Esophagus muscularis mucosa (tissue), 4 donors: Measurements from ENCODE around the gene AAK1. TPM values are rescaled to one million over a fixed set of nuclear protein-coding genes. Genes with fewer than 3 reads are reported as not detected.

Source experiments
- DNase-seq: peaks from one replicate; pipeline ENCODE4 v3.0.0-alpha.2; 2017; ENCODE audit errors: extremely low spot score
- H3K27ac ChIP-seq, 4 donors: fragments of 200-600 bp; sonication (generic); replicated peaks in 1 of 4; 1 replicate in 3 of 4; 2 replicates in 1 of 4; pipeline ENCODE4 v1.5.1; 2016 to 2019; ENCODE audit warnings: mild to moderate bottlenecking in 1 of 4
- H3K27me3 ChIP-seq, 4 donors: fragments of 200-600 bp; sonication (generic); one replicate each; pipeline versions ENCODE4 v1.5.1 to v1.6.0; 2016 to 2019
- H3K36me3 ChIP-seq, 4 donors: fragments of 200-600 bp; sonication (generic); one replicate each; pipeline ENCODE4 v1.5.1; 2016 to 2019
- H3K4me1 ChIP-seq, 4 donors: fragments of 200-600 bp; sonication (generic); one replicate each; pipeline ENCODE4 v1.5.1; 2016 to 2019
- H3K4me3 ChIP-seq, 4 donors: fragments of 200-600 bp; sonication (generic); 1 replicate in 2 of 4; 2 replicates in 2 of 4; pipeline ENCODE4 v1.5.1; 2016 to 2019; ENCODE audit warnings: mild to moderate bottlenecking in 4 of 4, moderate library complexity in 1 of 4
- H3K9me3 ChIP-seq, 4 donors: fragments of 200-600 bp; sonication (generic); 1 replicate in 3 of 4; 2 replicates in 1 of 4; pipeline ENCODE4 v1.5.1; 2016 to 2019
- EP300 ChIP-seq: sonication (generic); formaldehyde crosslinking; IDR thresholded peaks from one replicate; pipeline ENCODE4 v1.6.1; 2017; ENCODE audit warnings: antibody characterized with exemption
- POLR2A ChIP-seq: fragments of 450-650 bp; IDR thresholded peaks from one replicate; pipeline ENCODE4 v1.6.1; 2017; ENCODE audit warnings: antibody characterized with exemption, moderate library complexity, mild to moderate bottlenecking, low read depth
- POLR2AphosphoS5 ChIP-seq, 2 donors: sonication (generic); formaldehyde crosslinking; IDR thresholded peaks; one replicate each; pipeline ENCODE4 v1.6.1; 2017; ENCODE audit warnings: antibody characterized with exemption in 2 of 2
- WGBS: methylation state at CpG from one replicate; pipeline ENCODE4 v1.1.5; 2018; 5-methylcytosine and 5-hydroxymethylcytosine counted together
- intact Hi-C: fragments of 100-400 bp; cut with DNase I; formaldehyde crosslinking; loops from one replicate; pipeline ENCODE4 v1.15.1; 2023
- total RNA-seq, 4 donors: library from RNA; depleted of rRNA; stranded (reverse); fragments of >200 nt; gene quantifications; one replicate each; pipeline versions ENCODE4 v1.1.0 to v1.2.1, GENCODE V29; 2016
- TF ChIP-seq, protein P1 (sequence below), 3 experiments: fragments of 200-600 bp in 2 of 3; fragments of 450-650 bp in 1 of 3; sonication (generic) in 2 of 3; IDR thresholded peaks; one replicate each; pipeline ENCODE4 v1.5.1; 2017 to 2019; ENCODE audit warnings: antibody characterized with exemption in 3 of 3, mild to moderate bottlenecking in 2 of 3, moderate library complexity in 1 of 3

AAK1 gene
- total RNA-seq, 4 donors from 2014 or later = 27.8 to 53.2 (median 41.9) TPM

- Histone ChIP-seq H3K27me3 (no peaks in the 10 kb centered on the region), H3K4me3 (no peak overlapping the region), H3K9me3 (no peaks in the 10 kb centered on the region), H3K4me1 (peaks cover 16 to 58% (median 38%) of the 10 kb centered on the region in 4 donors), H3K27ac (no peak overlapping the region), H3K36me3 (peaks cover 0 to 20% (median 17%) of the 10 kb centered on the region in 4 donors)
- WGBS = 82% methylated on average over 5 of the region's 5 CpGs
- no peak for DNase-seq
- TF ChIP-seq EP300 (no peak), POLR2A (no peak), POLR2AphosphoS5 (IDR thresholded peaks at IDR 0.05) (no peak)
- TF ChIP-seq, protein P1, sequence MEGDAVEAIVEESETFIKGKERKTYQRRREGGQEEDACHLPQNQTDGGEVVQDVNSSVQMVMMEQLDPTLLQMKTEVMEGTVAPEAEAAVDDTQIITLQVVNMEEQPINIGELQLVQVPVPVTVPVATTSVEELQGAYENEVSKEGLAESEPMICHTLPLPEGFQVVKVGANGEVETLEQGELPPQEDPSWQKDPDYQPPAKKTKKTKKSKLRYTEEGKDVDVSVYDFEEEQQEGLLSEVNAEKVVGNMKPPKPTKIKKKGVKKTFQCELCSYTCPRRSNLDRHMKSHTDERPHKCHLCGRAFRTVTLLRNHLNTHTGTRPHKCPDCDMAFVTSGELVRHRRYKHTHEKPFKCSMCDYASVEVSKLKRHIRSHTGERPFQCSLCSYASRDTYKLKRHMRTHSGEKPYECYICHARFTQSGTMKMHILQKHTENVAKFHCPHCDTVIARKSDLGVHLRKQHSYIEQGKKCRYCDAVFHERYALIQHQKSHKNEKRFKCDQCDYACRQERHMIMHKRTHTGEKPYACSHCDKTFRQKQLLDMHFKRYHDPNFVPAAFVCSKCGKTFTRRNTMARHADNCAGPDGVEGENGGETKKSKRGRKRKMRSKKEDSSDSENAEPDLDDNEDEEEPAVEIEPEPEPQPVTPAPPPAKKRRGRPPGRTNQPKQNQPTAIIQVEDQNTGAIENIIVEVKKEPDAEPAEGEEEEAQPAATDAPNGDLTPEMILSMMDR (IDR thresholded peaks at IDR 0.05) = no peak
- intact Hi-C loops = loop anchor here (5.0 kb wide), 2 partner anchors 208 to 422 kb away; partner anchors contain the start of genes AAK1 and ANTXR1
These were observed 208.8 kb downstream of the AAK1 start for GRCh38 chr2:69434753-69435152.

- peaks cover under 1 to 34% (median 24%) of the 10 kb centered on the region in 4 donors for H3K4me1 ChIP-seq
- no peak for DNase-seq
- no peaks in the 10 kb centered on the region for H3K9me3 ChIP-seq
- no peak overlapping the region for H3K4me3 ChIP-seq
- TF ChIP-seq POLR2A = no peak
- TF ChIP-seq POLR2AphosphoS5 (IDR thresholded peaks at IDR 0.05) = no peak
- TF ChIP-seq EP300 = no peak
- TF ChIP-seq, protein P1 (IDR thresholded peaks at IDR 0.05) = no peak
- H3K27ac ChIP-seq = no peak overlapping the region
- intact Hi-C loops = no loop called here
- 95% methylated on average over 6 of the region's 6 CpGs for WGBS
- peaks cover 0 to 72% (median 50%) of the 10 kb centered on the region in 4 donors for H3K36me3 ChIP-seq
- H3K27me3 ChIP-seq = no peaks in the 10 kb centered on the region
These were observed 213.9 kb downstream of the AAK1 start for GRCh38 chr2:69429491-69430183.

DNA sequence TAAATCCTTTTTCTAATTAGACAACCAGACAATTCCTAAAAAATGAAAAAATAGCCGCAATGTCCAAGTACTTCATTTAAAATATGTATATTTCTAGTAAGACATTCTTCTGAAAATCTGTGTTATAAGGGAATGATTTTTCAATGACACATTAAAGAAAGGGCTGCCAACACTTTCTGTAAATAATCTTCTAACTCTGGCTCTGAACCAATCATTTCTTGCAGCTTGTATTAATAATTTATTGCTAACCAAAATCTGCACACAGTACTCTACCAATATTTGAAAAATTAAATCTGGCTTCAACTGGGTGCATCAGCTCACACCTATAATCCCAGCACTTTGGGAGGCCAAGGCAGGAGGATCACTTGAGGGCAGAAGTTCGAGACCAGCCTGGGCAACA is 214.6 kb downstream of the AAK1 start:
- WGBS = 57% methylated on average over 2 of the region's 2 CpGs
- peaks cover 0 to 76% (median 50%) of the 10 kb centered on the region in 4 donors for H3K36me3 ChIP-seq
- H3K4me3 ChIP-seq = no peak overlapping the region
- intact Hi-C loops = no loop called here
- H3K27ac ChIP-seq = no peak overlapping the region
- no peaks in the 10 kb centered on the region for H3K27me3 ChIP-seq
- no peaks in the 10 kb centered on the region for H3K9me3 ChIP-seq
- DNase-seq = no peak
- no peak for TF ChIP-seq POLR2A
- TF ChIP-seq, protein P1 (IDR thresholded peaks at IDR 0.05) = no peak
- no peak for TF ChIP-seq POLR2AphosphoS5 (IDR thresholded peaks at IDR 0.05)
- no peak for TF ChIP-seq EP300
- H3K4me1 ChIP-seq = peaks cover 0 to 29% (median 22%) of the 10 kb centered on the region in 4 donors

GRCh38 chr2:69424419-69424818 is 219.1 kb downstream of the AAK1 start:
- Histone ChIP-seq H3K4me1 (peaks cover 4 to 23% (median 13%) of the 10 kb centered on the region in 4 donors), H3K36me3 (peaks cover 4 to 82% (median 46%) of the 10 kb centered on the region in 4 donors), H3K4me3 (no peak overlapping the region), H3K27me3 (no peaks in the 10 kb centered on the region), H3K27ac (no peak overlapping the region), H3K9me3 (no peaks in the 10 kb centered on the region)
- WGBS = 94% methylated on average over 2 of the region's 2 CpGs
- TF ChIP-seq POLR2AphosphoS5 (IDR thresholded peaks at IDR 0.05) (no peak), POLR2A (no peak), EP300 (no peak)
- TF ChIP-seq, protein P1 (IDR thresholded peaks at IDR 0.05) = no peak
- intact Hi-C loops = no loop called here
- DNase-seq = no peak
